ENCODE data around the gene SLC26A9.
"Not testable (repeated sequence)": the region's sequence is repeated elsewhere in the genome, so short reads cannot be mapped to it uniquely, and the experiment has no call there.

- TF ChIP-seq CTCF (IDR thresholded peaks at IDR 0.05; ENCODE audit: borderline replicate concordance, extremely low read depth, low read length, poor library complexity, severe bottlenecking); EZH2 (IDR thresholded peaks at IDR 0.05; ENCODE audit: borderline replicate concordance, low read depth, low read length, severe bottlenecking): not testable (repeated sequence)
Observed at GRCh38 chr1:205905095-205905494, 38.2 kb downstream of the SLC26A9 start.

Measured in DND-41 (cell line).